Stomach (tissue), 4 donors: ENCODE measurements around the gene RDX.

Experiments used
- EP300 ChIP-seq: sonication (generic); formaldehyde crosslinking; IDR thresholded peaks from one replicate; pipeline ENCODE4 v1.6.1; 2017; ENCODE audit warnings: antibody characterized with exemption
- POLR2A ChIP-seq, 4 donors: fragments of 450-650 bp; IDR thresholded peaks; one replicate each; pipeline ENCODE4 v1.6.1; 2016; ENCODE audit warnings: antibody characterized with exemption in 4 of 4, control low read depth in 2 of 4, mild to moderate bottlenecking in 1 of 4, moderate library complexity in 1 of 4
- POLR2AphosphoS5 ChIP-seq, 3 donors: sonication (generic); formaldehyde crosslinking; IDR thresholded peaks; one replicate each; pipeline ENCODE4 v1.6.1; 2016; ENCODE audit warnings: antibody characterized with exemption in 3 of 3
- TF ChIP-seq, protein P1 (sequence below), 7 experiments: fragments of 450-650 bp in 4 of 7; fragments of 200-600 bp in 3 of 7; sonication (generic) in 3 of 7; IDR thresholded peaks; one replicate each; pipeline ENCODE4 v1.5.1; 2016 to 2019; ENCODE audit warnings: antibody characterized with exemption in 7 of 7, control low read depth in 2 of 7, mild to moderate bottlenecking in 1 of 7

- TF ChIP-seq, protein P1, sequence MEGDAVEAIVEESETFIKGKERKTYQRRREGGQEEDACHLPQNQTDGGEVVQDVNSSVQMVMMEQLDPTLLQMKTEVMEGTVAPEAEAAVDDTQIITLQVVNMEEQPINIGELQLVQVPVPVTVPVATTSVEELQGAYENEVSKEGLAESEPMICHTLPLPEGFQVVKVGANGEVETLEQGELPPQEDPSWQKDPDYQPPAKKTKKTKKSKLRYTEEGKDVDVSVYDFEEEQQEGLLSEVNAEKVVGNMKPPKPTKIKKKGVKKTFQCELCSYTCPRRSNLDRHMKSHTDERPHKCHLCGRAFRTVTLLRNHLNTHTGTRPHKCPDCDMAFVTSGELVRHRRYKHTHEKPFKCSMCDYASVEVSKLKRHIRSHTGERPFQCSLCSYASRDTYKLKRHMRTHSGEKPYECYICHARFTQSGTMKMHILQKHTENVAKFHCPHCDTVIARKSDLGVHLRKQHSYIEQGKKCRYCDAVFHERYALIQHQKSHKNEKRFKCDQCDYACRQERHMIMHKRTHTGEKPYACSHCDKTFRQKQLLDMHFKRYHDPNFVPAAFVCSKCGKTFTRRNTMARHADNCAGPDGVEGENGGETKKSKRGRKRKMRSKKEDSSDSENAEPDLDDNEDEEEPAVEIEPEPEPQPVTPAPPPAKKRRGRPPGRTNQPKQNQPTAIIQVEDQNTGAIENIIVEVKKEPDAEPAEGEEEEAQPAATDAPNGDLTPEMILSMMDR (IDR thresholded peaks at IDR 0.05), result no peak
- TF ChIP-seq POLR2A (IDR thresholded peaks at IDR 0.05) (no peak), EP300 (no peak), POLR2AphosphoS5 (IDR thresholded peaks at IDR 0.05) (no peak)
Observed at GRCh38 chr11:110295086-110295485, 1.3 kb downstream of the RDX start.
